Testis (tissue), 2 donors: Measurements from ENCODE around the gene C11orf21.

Experiments used
- CTCF ChIP-seq, 3 experiments: fragments of 450-650 bp in 2 of 3; fragments of 200-600 bp in 1 of 3; sonication (generic) in 1 of 3; IDR thresholded peaks; one replicate each; pipeline ENCODE4 v1.5.1; 2016 to 2019; ENCODE audit warnings: antibody characterized with exemption in 3 of 3, mild to moderate bottlenecking in 2 of 3, moderate library complexity in 1 of 3
- POLR2A ChIP-seq: fragments of 450-650 bp; IDR thresholded peaks from one replicate; pipeline ENCODE4 v1.6.1; 2017; ENCODE audit warnings: antibody characterized with exemption, mild to moderate bottlenecking, moderate library complexity

GRCh38 chr11:2313051-2313951, 11.6 kb upstream of the C11orf21 start:
- TF ChIP-seq POLR2A (no peak), CTCF (IDR thresholded peaks at IDR 0.05) (no peak)
